KMS-11 (cell line): Measurements from ENCODE around the gene H2AZ1.
"Not testable (repeated sequence)": the region's sequence is repeated elsewhere in the genome, so short reads cannot be mapped to it uniquely, and the experiment has no call there.

ENCODE experiments used
- H2AFZ ChIP-seq: fragments of 200-600 bp; sonication (generic); 2 replicates; pipeline ENCODE4 v1.6.1; 2016; ENCODE audit warnings: antibody characterized with exemption, mixed run types, low read depth
- H3K27ac ChIP-seq: fragments of 200-600 bp; sonication (generic); 2 replicates; pipeline ENCODE4 v1.6.1; 2016; ENCODE audit warnings: mild to moderate bottlenecking, mixed run types
- H3K27me3 ChIP-seq: fragments of 200-600 bp; sonication (generic); 2 replicates; pipeline ENCODE4 v1.6.1; 2017; ENCODE audit warnings: mild to moderate bottlenecking, low read depth, mixed run types, moderate library complexity; ENCODE audit not compliant: insufficient read depth
- H3K36me3 ChIP-seq: fragments of 200-600 bp; sonication (generic); 2 replicates; pipeline ENCODE4 v1.6.1; 2017; ENCODE audit warnings: mild to moderate bottlenecking, mixed run types; ENCODE audit not compliant: insufficient read depth
- H3K4me1 ChIP-seq: fragments of 200-600 bp; sonication (generic); 2 replicates; pipeline ENCODE4 v1.6.1; 2016; ENCODE audit warnings: mild to moderate bottlenecking, low read depth, mixed run types; ENCODE audit not compliant: poor library complexity, severe bottlenecking
- H3K4me2 ChIP-seq: fragments of 200-600 bp; sonication (generic); 2 replicates; pipeline ENCODE4 v1.7.0; 2016; ENCODE audit warnings: mild to moderate bottlenecking, mixed run types
- H3K4me3 ChIP-seq: fragments of 200-600 bp; sonication (generic); IDR thresholded peaks from 2 replicates; pipeline ENCODE4 v1.6.1; 2017; ENCODE audit warnings: low read depth, low read length, mixed read lengths; ENCODE audit not compliant: insufficient read depth
- H3K79me2 ChIP-seq: fragments of 200-600 bp; sonication (generic); 2 replicates; pipeline ENCODE4 v1.6.1; 2016; ENCODE audit warnings: low read depth, mixed run types; ENCODE audit not compliant: insufficient read depth
- H3K9ac ChIP-seq: fragments of 200-600 bp; sonication (generic); 2 replicates; pipeline ENCODE4 v1.6.1; 2016; ENCODE audit warnings: mild to moderate bottlenecking, mixed run types
- H4K20me1 ChIP-seq: fragments of 200-600 bp; sonication (generic); 2 replicates; pipeline ENCODE4 v1.6.1; 2016; ENCODE audit warnings: mild to moderate bottlenecking, mixed run types; ENCODE audit not compliant: insufficient read depth
- TF ChIP-seq, protein P1 (sequence below): fragments of 200-600 bp; sonication (generic); conservative IDR thresholded peaks from 2 replicates; pipeline ENCODE4 v1.6.1; 2017; ENCODE audit warnings: low read depth, mild to moderate bottlenecking, antibody characterized with exemption, low read length, moderate library complexity, mixed read lengths

Gene H2AZ1

GRCh38 chr4:99961711-99962110 is 11.6 kb upstream of the H2AZ1 start:
- no peak overlapping the region for H3K9ac ChIP-seq
- H2AFZ ChIP-seq = no peak overlapping the region
- no peaks in the 10 kb centered on the region for H3K79me2 ChIP-seq
- no peaks in the 10 kb centered on the region for H3K4me1 ChIP-seq
- no peak overlapping the region for H3K27ac ChIP-seq
- H3K36me3 ChIP-seq = no peaks in the 10 kb centered on the region
- TF ChIP-seq, protein P1, sequence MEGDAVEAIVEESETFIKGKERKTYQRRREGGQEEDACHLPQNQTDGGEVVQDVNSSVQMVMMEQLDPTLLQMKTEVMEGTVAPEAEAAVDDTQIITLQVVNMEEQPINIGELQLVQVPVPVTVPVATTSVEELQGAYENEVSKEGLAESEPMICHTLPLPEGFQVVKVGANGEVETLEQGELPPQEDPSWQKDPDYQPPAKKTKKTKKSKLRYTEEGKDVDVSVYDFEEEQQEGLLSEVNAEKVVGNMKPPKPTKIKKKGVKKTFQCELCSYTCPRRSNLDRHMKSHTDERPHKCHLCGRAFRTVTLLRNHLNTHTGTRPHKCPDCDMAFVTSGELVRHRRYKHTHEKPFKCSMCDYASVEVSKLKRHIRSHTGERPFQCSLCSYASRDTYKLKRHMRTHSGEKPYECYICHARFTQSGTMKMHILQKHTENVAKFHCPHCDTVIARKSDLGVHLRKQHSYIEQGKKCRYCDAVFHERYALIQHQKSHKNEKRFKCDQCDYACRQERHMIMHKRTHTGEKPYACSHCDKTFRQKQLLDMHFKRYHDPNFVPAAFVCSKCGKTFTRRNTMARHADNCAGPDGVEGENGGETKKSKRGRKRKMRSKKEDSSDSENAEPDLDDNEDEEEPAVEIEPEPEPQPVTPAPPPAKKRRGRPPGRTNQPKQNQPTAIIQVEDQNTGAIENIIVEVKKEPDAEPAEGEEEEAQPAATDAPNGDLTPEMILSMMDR = no peak
- H3K27me3 ChIP-seq = no peaks in the 10 kb centered on the region
- no peaks in the 10 kb centered on the region for H4K20me1 ChIP-seq
- H3K4me3 ChIP-seq = no peak overlapping the region
- no peak overlapping the region for H3K4me2 ChIP-seq

- H3K36me3 ChIP-seq = no peaks in the 10 kb centered on the region
- H3K79me2 ChIP-seq = no peaks in the 10 kb centered on the region
- no peaks in the 10 kb centered on the region for H3K27me3 ChIP-seq
- H3K4me3 ChIP-seq = no peak overlapping the region
- no peak overlapping the region for H3K4me2 ChIP-seq
- TF ChIP-seq, protein P1 = no peak
- no peak overlapping the region for H3K9ac ChIP-seq
- no peaks in the 10 kb centered on the region for H3K4me1 ChIP-seq
- H3K27ac ChIP-seq = no peak overlapping the region
- no peak overlapping the region for H2AFZ ChIP-seq
- H4K20me1 ChIP-seq = no peaks in the 10 kb centered on the region
Observed at GRCh38 chr4:99960648-99961047, 10.6 kb upstream of the H2AZ1 start.

- not testable (repeated sequence) for H3K9ac ChIP-seq, H3K4me3 ChIP-seq, H4K20me1 ChIP-seq, H3K27me3 ChIP-seq, H3K27ac ChIP-seq, H3K4me1 ChIP-seq, H2AFZ ChIP-seq, H3K36me3 ChIP-seq, H3K79me2 ChIP-seq, H3K4me2 ChIP-seq
Observed at GRCh38 chr4:99958207-99958606, 8.1 kb upstream of the H2AZ1 start.

GRCh38 chr4:99950913-99951254 is 809 bp upstream of the H2AZ1 start:
- Histone ChIP-seq H2AFZ (peak overlapping the region; percentile 69), H3K79me2 (peaks cover 30% of the 10 kb centered on the region), H3K36me3 (peaks cover 14% of the 10 kb centered on the region; the same call in 1 of the 2 replicates), H4K20me1 (peaks cover 13% of the 10 kb centered on the region), H3K27ac (peak overlapping the region; percentile 97), H3K4me2 (peak overlapping the region; percentile 52), H3K9ac (peak overlapping the region; percentile 95), H3K27me3 (no peaks in the 10 kb centered on the region), H3K4me1 (peaks cover 23% of the 10 kb centered on the region), H3K4me3 (no peak overlapping the region)
- TF ChIP-seq, protein P1 = no peak

DNA sequence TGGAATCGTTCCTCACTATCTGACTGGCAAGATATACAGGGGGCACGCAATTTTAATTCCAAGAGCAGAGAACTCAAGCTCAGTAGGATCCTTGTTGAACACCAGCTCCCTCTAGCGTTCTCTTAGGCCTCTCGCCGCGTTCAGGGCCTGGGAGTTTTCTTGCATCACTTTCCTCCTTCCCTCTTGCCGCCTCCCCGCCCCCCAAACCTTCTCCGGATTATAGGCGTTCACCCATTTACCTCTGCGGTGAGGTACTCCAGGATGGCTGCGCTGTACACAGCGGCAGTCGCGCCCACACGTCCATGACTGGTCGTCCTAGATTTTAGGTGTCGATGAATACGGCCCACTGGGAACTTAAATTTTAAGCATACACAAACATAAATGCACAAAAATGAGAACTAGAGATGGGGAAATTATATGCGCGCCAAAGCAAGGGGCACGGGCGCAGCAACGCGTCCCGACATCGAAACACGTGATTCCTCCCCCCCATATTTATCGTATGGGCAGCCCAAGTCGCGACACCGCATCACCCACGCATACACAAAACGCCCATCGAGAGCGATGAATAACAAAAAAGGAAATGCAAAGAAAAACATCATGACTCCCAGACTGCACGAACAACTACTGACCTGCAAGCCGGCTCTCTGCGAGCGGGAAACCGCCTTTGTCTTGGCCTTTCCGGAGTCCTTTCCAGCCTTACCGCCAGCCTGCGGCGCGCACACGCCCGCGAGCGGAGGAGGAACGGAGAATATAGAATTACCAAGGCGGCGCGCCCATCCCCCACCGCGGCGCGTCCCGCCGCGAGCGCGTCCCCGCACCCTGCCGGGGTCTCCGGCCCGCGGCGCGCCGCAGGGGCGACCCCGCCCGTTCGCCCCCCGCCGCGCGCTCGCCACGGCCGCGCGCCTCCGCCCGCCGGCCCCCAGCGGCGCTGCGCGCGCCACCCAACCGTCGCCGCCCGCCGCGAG is 759 bp downstream of the H2AZ1 start:
- Histone ChIP-seq H3K27ac (peak overlapping the region; percentile 97), H3K4me2 (peak overlapping the region; percentile 86), H3K4me1 (peaks cover 38% of the 10 kb centered on the region), H2AFZ (peak overlapping the region; percentile 27; the same call in 1 of the 2 replicates), H3K9ac (peak overlapping the region; percentile 95), H3K36me3 (peaks cover 14% of the 10 kb centered on the region; the same call in 1 of the 2 replicates), H3K79me2 (peaks cover 45% of the 10 kb centered on the region), H4K20me1 (peaks cover 13% of the 10 kb centered on the region), H3K4me3 (no peak overlapping the region), H3K27me3 (no peaks in the 10 kb centered on the region)
- TF ChIP-seq, protein P1 = peak; percentile 78
